CD4-positive, alpha-beta T cell treated with Interleukin-10 for 1 hour (primary cell): ENCODE measurements around the gene UAP1.

Experiments used
- DNase-seq: peaks from one replicate; pipeline ENCODE4 v3.0.0-alpha.2; 2020

Gene UAP1

GRCh38 chr1:162621256-162621655 lies 59.7 kb downstream of the UAP1 start:
- no peak for DNase-seq

DNA sequence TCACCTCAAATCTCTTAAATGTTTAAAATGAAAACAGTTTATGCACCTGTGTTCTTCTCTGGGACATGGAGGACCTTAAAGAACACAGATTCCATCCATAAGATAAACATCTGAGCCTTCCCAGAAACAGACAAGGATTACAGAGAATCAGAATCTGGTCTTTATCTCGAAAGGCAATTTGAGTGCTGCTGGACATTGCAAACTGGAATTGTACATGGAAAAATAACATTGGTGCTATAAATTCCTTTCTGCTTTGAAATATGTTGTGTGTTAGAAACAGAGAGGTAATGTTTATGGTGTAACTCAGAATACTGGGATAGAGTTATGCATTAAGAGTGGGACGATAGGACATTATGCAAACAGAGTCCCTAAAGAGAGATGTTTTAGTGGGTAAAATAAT lies 64.2 kb downstream of the UAP1 start:
- no peak for DNase-seq

DNA sequence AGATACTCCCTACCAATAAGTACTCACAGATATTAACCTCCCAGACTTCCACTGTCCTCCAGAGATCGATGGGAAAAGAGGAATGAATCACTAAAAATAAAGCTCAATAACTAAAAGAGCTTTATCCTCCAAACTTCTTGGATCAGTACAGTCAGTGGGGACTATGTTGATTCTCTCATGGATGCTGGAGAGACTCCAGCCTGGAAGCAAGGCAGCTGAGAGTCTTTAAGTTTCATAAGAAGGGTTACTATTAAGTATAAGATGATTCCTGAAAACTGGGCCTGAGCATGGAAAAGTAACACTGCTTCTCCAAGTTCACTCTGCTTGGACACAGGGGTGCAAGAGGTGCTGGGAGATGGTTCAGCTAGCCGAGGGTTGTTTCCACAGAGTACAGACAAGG lies 64.6 kb downstream of the UAP1 start:
- no peak for DNase-seq

DNA sequence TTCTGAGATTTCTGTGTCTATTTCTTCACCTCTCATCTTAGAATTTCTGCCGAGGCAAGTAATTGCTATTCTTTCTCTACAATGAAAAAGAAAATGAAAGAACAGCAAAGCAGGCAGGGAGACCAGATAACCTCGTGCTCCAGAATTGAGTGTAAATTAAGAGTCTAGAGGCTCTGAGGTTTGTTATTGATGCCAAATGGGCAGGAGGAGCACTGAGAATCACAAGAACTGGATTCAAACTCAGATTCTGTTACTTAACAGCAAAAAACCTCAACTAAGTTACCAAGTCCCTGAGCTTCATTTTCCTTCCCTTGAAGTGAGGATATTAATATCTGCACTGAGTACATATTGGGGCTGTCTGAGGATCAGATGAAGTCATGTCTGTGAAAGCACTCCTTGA lies 65.2 kb downstream of the UAP1 start:
- DNase-seq, result no peak

- peak; percentile 17 for DNase-seq
Observed at GRCh38 chr1:162627662-162628296, 66.3 kb downstream of the UAP1 start.

DNA sequence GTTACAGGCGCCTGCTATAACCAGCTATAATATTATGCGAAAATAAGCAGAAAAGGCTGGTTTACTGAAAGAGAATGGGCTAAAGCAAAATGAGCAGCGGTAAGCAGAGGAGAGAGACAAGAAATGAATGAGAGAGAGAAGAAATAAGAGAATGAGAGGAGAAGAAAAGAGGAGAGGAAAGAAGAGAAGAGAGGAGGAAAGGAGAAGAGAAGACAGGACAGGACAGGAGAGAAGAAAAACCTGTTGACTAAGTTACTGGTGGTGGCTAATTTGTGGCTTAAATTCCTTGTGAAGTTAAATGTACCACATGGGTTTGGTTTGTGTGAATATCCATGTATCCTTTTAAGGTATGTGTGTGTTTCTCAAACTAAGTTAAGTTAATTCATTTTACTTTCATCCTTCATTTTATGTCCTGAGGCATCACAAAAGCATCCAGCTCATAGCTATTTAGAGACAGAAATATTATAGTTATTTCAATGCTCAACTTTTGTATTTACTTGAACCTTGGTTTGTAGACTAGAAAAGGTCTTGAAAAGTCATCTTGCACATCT lies 67.6 kb downstream of the UAP1 start:
- no peak for DNase-seq

- DNase-seq, result no peak
Observed at GRCh38 chr1:162629651-162630050, 68.1 kb downstream of the UAP1 start.

GRCh38 chr1:162631546-162632191 lies 70.1 kb downstream of the UAP1 start:
- no peak for DNase-seq

DNA sequence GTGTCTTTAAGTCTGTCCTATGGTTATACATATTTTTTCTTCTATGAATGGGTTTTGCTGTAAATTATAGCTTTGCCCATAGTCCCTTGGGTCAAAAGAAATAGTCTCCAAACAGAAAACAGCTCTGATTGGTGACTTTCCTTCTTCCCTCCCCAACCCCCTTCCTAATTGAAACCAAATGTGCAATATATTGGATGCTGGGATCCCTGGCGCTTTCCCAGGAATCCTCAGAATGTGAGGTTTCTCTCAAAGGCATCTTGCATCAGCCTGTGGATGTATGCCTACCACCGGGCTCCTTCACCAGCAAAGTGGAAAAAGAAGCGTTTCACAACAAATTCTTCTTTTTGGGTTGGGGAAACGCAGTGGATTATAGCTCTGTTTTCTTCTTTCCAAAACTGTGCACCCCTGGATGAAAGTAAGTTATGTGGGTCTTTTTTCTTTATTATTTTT lies 70.7 kb downstream of the UAP1 start, which contains the start of gene DDR2:
Gene DDR2, plus strand, starts transcription at position 248 of the 450 bp plus-strand sequence. CDS start 86,600 bp downstream, outside the sequence.
- no peak for DNase-seq

- no peak for DNase-seq
Observed at GRCh38 chr1:162632698-162633080, 71.2 kb downstream of the UAP1 start.

GRCh38 chr1:162633081-162633762 lies 71.7 kb downstream of the UAP1 start:
- DNase-seq, result no peak

GRCh38 chr1:162635418-162635817 lies 73.9 kb downstream of the UAP1 start:
- DNase-seq, result no peak

GRCh38 chr1:162639718-162640117 lies 78.2 kb downstream of the UAP1 start:
- no peak for DNase-seq

- no peak for DNase-seq
Observed at GRCh38 chr1:162641114-162641513, 79.6 kb downstream of the UAP1 start.

GRCh38 chr1:162644986-162645314 lies 83.4 kb downstream of the UAP1 start:
- no peak for DNase-seq

- DNase-seq, result no peak
Observed at GRCh38 chr1:162645666-162646065, 84.1 kb downstream of the UAP1 start.

GRCh38 chr1:162649583-162649982 lies 88.1 kb downstream of the UAP1 start:
- no peak for DNase-seq
